ENCODE results near the gene DCTD.

The DCTD gene

DNA sequence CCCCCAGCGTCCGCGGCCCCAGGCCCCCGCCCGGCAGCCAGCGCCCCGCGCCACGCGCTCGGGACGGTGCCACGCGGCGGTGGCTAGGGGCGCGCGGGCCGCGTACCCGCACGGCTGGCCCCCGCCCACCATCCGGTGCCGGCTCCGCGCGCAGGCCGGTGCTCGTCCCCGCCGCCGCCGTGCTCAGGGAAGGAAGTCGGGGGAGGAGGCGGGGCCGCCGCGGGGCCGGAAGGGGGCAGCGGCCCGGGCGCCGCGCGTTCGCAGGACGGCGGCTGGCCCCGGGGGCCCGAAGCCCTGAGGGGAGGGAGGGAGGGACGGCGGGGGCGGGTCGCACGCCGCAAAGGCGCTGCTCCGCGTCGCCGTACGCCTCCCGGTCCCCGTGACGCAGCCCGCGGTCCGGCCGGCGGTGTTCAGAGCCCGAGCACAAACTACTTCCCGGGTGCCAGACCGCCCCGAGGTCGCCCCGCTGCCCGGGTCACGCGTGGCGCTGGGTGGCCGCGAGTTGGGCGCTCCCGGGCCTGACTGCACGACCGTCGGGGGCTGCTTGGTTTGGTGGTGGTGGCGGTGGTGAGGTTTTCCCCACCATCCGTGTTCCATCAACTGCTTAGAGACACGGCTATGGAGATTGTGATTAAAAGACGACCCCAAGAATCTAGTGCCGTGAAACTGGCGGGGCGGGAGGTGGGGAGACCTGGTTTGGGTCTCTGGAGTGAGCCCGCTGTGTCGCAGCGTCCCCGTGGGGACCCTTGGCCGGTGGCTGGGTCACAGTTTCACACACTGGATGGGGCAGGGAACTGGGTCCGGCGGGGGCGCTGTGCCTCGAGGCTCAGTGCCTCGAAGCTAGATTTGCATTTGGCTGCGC, at the start of gene DCTD:
Gene DCTD, minus strand, starts transcription at position 205 of the 862 bp plus-strand sequence. CDS start 1,818 bp downstream, outside the sequence.
- peak; percentile 56 to 67 for DNase-seq (ENCODE audit: low read depth in 1 of 2, low spot score in 1 of 2)

DNA sequence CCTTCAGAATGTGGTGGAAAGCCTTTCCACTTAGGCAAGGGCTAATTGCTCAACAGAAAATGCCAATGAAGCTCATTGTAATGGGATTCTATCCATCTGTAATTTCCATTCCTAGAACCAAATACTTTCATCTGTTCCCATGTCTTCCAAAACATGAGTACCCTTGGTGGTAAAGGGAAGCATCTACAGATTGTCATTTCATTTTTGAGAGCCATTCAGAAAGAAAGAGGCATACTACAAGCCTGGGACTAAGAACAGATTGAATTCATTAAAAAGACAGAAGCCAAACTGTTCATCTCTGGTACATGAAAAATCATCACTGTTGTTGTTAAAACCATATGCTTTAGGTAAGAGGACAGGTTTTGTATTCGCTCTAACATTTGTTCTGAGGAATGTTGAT, 43.6 kb upstream of the DCTD start:
- no peak for DNase-seq (ENCODE audit: low read depth in 1 of 2, low spot score in 1 of 2)

DNA sequence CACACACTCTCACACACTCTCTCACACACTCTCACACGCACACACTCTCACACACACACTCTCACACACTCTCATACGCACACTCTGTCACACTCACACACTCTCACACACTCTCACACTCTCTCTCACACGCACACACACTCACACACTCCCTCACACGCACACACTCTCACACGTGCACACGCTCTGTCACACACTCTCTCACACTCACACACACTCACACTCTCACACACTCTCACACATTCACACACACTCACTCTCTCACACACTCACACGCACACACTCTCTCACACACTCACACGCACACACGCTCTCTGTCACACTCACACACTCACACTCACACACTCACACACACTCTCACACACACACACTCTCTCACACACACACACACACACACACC, 43.0 kb upstream of the DCTD start:
- no peak for DNase-seq (ENCODE audit: low read depth in 1 of 2, low spot score in 1 of 2)

DNA sequence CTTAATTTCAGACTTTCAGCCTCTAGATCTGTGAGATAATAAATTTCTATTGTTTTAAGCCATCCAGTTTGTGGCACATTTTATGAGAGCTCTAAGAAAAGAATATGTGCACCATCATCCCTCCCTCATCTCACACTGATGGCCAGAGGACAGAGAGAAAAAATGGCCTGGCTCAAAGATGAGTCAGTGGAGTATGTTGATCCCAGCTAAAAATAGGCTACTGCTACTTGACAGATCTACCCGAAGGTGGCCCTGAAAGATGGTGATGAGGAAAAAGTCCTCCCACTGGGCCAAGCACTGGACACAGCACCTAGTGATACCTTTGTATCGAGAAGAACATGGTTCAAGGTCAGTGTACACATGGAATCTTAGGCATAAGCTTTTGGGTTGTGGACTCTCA, 38.2 kb upstream of the DCTD start:
- no peak for DNase-seq (ENCODE audit: low read depth in 1 of 2, low spot score in 1 of 2)

DNA sequence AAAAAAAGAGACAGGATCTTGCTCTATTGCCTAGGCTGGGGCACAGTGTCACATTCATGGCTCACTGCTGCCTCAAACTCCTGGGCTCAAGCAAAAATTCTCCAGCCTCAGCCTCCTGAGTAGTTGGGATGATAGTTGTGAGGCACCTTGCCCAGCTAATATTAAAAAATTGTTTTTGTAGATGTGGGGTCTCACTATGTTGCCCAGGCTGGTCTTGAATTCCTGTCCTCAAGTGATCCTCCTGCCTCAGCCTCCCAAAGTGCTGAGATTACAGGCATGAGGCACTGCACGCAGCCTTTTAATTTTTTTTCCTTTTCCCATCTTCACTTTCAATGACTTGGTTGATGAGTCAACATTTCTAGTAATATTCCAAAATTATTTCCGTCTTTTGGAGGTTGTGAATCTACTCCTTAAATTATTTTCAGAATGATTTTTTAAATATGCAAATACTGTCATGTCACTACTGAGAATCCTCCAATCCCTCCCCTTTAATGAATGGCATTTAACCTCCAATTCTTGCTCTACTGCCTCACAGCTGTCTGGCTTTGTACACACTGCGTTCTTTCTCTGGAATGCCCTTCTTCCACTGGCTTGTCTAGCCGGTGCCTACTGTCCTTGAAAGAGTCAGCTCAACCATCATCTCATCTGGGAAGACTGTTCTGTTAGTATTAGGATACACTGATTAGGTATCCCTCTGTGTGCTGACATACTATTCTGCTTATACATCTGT, 27.5 kb upstream of the DCTD start:
- DNase-seq (ENCODE audit: low read depth in 1 of 2, low spot score in 1 of 2) = no peak

DNA sequence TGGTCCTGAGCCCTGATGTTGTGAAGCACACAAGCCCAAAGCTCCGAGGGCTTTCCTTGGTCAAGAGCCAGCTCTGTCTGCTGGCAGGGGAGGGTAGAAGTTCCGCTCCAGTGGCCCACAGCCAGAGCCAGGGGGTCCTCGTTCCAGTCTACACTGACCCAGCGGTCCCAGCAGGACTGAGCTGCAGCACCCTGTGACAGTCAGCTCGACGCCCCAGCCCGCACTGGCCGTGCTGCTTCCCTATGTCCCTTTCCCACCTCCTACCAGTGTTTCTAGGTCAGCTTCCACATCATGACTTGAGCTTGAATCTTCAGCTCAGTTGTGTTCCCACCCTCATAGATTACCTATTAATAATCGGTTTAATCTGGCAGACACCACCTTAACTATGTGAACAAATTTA, 22.5 kb upstream of the DCTD start:
- DNase-seq (ENCODE audit: low read depth in 1 of 2, low spot score in 1 of 2) = no peak

DNA sequence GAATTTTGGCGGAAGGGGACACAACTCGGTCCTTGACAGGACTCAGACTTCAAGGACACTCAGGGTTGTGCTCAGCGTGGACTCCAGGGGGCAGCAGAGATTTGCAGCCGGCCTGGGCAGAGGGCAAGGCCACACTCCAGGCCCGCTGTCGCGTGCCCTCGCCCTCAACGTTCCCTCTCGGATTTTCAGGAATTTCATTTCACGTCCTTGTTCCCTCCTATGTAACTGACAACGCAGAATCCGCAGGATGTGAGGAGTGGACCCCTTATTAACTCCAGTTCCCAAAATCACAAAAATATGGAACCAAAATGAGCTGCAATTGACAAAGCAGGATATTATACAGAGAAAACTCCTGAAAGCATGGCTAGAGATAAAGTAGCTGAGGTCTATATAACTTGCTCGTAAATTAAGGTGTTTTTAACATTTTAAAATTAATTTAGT, 21.0 kb upstream of the DCTD start:
- DNase-seq (ENCODE audit: low read depth in 1 of 2, low spot score in 1 of 2) = peak; percentile 45 to 49

DNA sequence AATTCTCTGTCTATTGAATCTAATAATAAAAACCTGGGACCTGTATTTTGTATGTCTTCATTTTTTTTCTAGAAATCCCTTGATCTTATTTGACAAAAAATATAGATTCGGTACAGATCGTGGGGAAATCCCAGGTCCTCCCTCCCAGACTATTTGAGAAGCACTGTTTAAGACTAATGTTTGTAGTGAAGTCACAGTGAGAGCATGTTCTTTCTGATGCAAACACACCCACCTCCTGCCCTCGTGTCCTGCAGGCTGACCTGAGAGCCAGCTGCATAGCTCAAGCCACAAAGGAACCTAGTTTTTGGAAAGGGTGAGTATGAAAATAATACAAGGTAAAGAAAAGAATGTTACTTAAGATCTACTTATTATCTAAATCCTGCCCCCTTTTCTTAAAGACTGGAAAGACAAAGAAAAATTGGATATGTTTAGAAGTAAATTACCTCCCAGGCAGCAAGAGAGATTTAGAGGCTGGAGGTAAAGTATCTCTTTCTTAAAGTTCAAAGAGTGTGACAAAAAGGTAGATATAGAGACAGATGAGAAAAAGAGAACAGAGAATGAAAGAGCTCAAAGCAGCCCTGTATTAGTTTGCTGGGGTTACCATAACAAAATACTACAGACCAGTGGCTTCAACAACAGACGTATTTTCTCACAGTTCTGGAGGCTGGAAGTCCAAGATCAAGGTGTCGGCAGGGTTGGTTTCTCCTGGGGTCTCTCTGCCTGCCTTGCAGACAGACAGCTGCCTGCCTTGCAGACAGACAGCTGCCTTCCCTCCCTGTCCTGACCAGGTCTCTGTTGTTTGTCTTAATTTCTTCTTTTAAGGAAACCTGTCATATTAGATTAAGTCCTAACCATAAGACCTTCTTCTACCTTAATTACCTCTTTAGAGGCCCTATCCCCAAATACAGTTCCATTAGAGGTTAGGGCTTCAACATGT, 20.4 kb upstream of the DCTD start:
- DNase-seq (ENCODE audit: low read depth in 1 of 2, low spot score in 1 of 2) = no peak

DNA sequence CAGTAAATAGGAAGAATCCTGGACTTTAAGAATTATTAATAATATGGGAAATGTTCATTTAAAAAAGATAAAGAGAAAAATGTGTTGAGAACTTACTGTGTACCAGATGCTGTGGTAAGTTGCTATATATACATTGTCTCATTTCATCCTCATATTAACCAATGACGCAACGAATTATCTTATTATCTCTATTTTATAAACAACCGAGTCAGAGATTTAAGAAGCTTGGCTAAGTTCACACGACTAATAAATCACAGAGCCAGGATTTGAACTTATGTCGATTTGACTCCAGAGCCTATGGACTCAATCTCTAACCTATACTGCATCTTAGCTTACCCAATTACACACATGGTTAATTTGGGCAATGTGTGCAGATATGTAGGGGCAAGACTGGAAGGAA, 15.5 kb upstream of the DCTD start:
- DNase-seq (ENCODE audit: low read depth in 1 of 2, low spot score in 1 of 2) = no peak

DNA sequence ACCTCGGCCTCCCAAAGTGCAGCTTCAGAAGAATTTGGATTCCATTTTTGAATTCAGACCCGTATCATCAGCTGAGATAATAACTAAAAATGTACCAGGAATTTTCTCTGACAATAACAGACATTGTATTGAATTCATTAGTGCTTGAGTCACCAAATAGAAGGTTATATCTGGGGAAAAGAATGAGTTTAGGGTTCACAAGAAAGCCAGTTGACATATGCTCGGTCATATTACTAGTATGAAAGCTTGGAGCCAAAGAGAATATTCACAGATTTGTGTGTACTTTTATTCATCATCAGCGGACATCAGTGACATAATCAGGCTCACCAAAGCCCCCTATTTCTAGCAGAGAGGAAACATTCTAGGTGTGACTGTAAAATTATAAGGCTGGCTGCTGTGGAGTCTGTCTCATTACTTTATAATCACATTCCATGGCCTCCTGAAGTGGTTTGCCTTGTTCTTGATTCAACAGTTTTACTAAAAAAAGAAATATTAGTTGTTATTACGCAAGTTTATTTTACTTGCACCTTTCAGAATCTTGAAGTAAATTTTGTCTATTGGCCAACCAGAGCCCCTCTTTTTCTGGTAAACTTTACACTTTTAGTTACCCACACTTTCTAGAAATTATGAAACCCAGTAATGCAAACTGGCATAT, 14.6 kb upstream of the DCTD start:
- DNase-seq (ENCODE audit: low read depth in 1 of 2, low spot score in 1 of 2) = no peak

DNA sequence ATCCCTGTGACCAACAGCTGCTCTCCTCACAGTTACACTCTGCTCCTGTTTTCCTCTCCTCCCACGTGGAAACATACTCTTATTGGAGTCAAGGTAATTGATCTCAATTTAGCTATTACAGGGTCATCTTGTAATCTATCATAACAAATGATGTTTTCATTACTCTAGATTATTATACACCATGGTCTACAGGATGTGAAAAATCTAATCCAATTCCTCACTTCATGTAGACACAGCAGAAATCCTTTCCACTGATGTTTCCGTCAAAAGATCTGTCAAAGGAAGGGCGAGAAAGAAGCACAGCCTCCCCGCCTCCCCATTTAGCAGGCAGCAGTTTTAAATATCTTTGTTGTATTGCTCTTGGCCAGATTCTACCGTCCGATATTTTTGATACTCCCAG, 13.7 kb upstream of the DCTD start:
- no peak for DNase-seq (ENCODE audit: low read depth in 1 of 2, low spot score in 1 of 2)

DNA sequence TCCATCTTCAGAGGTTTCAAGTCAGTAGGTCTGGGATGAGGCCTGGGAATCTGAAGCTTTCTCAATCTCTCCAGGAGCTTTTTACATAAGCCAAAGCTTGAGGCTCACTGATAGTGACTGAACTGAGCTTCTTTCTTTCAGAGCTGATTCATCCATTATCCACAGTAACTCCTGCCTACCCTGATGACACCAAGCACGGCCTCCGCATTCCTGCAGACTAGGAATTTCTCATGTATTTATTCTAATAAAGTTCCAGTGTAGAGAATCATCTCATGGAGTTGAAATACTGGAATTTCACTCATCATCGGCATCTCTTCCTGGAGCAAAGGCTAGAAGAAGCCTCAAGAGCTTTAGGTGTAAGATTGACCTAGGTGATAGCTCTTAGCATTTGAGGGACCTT, 12.1 kb upstream of the DCTD start:
- DNase-seq (ENCODE audit: low read depth in 1 of 2, low spot score in 1 of 2) = no peak

DNA sequence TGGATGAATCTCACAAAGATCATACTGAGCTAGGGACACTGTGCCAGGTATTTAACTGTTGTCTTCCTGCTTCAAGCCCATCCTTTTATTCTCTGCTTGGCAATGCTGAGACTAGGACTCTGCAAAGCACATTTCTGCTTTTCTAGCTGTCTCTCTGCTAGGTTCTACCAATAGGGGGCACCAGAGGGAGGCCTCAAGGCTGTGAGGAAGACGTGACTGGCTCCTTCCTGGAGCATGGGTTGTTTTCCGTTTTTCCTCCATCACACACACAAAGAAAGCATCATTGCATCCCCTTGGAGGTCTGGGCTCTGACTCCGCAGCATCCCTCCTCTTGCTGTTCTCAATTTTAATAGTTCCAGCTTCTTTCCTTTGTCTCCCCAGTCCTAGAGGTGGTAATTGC, 10.9 kb upstream of the DCTD start:
- no peak for DNase-seq (ENCODE audit: low read depth in 1 of 2, low spot score in 1 of 2)

DNA sequence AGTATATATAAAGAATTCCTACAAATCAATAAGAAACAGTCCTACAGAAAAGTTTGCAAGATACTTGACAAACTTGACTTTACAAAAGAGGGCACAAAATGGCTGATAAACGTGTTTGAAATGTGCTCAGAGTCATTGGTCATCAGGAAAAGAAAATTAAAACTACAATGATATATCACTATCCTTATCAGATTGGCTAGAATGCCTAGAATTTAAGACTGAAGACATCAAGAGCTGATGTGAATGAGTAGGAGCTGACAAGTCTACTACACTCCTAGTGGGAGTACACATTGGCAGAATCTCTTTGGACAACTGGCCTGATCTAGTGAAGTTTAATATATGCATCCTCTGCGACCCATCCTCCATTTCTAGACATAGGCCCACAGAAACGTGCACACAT, 10.3 kb upstream of the DCTD start:
- DNase-seq (ENCODE audit: low read depth in 1 of 2, low spot score in 1 of 2) = no peak

DNA sequence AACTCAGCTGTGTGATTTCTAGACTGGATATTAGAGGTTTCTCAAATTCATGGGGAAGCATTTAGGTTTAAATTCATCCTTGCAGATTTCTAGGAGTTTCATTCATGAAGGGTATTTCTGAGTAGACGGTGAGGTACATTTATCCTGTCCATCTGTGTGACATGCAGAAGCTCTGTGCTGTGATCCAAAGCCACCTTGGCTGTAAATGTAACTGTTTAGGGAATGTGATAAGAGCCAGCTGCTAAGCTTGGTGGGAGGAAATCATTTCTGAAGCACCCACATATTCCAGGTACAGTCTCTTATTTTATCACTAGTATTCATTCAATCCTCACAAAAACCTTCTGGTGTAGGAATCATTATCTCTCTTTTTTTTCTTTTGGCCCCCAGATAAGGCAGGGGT, 8.7 kb upstream of the DCTD start:
- no peak for DNase-seq (ENCODE audit: low read depth in 1 of 2, low spot score in 1 of 2)

DNA sequence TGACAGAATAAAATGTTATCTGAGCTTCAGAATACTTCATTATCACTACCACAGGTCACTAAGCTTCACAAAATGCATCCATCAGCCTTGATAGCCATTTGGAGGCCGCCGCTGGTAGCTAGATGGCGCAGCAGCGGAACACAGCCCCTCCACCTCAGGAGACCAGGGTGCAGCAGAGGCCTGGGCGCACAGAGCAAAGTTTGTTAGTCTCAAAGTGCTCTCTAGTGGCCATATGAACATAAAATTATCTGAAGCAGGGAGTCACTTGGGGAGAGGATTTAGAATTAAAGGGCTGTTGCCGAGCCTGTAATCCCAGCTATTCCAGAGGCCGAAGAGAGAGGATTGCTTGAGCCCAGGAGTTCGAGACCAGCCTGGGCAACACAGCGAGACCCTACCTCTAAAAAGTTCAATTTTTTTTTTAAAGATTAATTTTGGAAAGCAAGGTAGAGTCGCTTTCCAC, 8.1 kb upstream of the DCTD start:
- DNase-seq (ENCODE audit: low read depth in 1 of 2, low spot score in 1 of 2) = peak; percentile 13 to 32

DNA sequence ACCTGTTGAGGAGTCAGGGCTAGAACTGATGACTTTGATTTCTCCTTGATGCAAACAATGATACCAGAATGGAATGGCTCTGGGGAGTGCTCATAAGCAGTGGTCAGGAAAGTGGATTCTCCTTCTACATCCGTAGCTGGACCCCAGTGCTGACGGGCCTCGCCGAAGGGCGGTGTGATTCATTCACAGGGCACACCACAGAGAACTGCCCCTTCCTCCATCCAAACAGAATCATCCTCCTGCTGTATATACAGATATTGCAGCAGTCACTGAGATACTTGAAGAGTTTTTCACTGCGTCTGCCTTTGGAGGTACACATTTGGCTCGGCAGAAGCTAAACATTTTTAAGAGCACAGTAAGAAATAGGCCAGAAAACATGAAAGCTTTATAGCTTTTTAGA, 7.3 kb upstream of the DCTD start:
- no peak for DNase-seq (ENCODE audit: low read depth in 1 of 2, low spot score in 1 of 2)

DNA sequence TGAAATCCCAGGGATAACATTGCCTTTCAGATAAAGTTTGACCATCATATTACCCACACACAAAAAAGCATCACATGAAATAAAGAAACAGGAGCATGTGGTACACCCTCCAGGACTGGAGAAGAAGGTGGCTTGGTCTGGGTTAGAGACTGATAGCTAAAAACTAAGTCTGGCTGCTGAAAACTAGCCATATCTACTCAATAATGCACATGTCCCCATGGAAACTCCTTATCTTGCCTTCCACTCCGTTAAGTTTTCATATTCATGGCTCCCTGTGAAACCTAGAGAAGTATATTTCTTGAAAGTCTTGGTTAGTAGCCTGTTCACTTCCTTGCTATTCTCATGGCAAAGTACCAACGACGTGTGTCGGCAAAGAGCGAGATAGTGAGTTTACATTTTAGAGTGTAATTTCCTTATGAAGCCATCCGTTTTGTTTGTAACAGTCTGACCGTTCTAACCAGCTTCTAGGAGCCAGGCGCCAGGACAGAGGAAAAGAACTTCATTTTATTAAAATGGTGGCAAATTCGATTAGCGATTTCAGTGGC, 6.7 kb upstream of the DCTD start:
- no peak for DNase-seq (ENCODE audit: low read depth in 1 of 2, low spot score in 1 of 2)

DNA sequence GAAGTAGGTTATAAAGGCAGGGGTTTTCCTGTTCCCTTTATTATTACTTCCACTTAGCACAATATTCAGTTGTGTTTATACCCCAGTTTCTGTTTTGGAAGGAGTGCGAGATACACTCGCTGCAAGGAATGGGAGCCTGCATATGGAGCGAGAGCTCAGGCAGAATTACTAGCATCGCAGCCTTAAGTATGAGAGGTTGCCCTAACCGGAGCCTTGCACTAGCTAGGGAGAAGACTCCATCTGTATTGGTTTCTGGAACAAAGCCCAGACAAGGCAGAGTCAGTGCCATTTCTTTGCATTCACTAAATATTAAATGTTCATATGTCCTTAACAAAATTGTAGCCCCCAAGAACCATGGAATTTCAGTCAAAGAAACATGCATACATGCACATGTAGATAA, 6.2 kb upstream of the DCTD start:
- no peak for DNase-seq (ENCODE audit: low read depth in 1 of 2, low spot score in 1 of 2)

DNA sequence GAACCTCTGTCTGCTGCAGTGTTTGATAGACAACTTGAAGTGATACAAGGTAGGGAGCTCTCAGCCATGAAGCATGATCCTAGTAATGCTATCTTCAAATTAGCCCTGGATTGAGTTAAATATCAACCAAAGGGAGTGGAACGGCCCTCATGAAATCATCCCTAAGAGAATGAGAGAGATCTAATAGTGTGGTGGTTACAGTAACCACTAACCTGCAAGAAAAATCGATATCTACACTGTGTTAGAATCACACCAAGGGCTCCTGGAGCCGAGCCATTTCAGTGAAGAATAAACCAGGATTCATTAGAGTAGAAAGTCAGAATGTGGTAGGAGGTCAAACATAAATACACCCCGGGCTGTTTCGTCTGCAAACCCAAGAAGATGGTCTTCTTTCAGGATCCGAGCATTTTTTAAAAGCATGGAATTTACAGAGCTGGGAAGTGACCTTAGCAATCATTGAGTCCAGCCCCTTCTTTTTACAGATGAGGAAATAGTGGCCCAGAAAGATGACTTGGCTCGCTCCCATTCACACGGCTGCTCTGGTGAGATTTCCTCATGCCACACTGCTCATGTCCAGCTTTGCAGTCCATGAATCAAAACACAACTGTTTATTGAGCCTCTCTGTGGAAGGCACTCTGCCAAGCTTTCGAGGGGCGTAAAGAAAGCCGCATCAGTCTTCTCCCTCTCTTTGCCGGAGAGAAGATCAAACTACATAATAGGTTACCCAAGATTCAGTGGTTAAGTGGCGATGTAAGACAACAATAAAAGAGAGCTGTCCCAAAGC, 5.5 kb upstream of the DCTD start:
- DNase-seq (ENCODE audit: low read depth in 1 of 2, low spot score in 1 of 2) = no peak
